Dedifferentiated amniotic fluid mesenchymal stem cell (primary cell): ENCODE data around the gene SNRPD1.
"Not testable (repeated sequence)": the region's sequence is repeated elsewhere in the genome, so short reads cannot be mapped to it uniquely, and the experiment has no call there.

Experiments
- DNase-seq: peaks from one replicate; pipeline ENCODE4 v3.0.0-alpha.2; 2016; ENCODE audit errors: extremely low spot score

Gene SNRPD1

DNA sequence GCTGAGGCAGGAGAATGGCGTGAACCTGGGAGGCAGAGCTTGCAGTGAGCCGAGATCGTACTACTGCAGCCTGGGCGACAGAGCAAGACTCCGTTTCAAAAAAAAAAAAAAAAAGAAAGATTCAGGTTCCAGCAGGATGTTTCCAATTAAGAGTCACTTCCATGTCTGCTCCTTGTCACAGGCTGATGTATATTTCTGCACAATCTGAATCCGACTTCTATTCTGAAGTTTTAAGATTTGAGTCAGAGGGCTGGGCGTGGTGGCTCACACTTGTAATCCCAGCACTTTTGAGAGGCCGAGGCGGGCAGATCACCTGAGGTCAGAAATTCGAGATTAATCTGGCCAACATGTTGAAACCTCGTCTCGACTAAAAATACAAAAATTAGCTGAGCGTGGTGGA is 24.7 kb downstream of the SNRPD1 start:
- no peak for DNase-seq

GRCh38 chr18:21638822-21639221 is 26.7 kb downstream of the SNRPD1 start:
- DNase-seq: no peak

GRCh38 chr18:21640375-21640774 is 28.3 kb downstream of the SNRPD1 start:
- not testable (repeated sequence) for DNase-seq

GRCh38 chr18:21650311-21650710 is 38.2 kb downstream of the SNRPD1 start:
- no peak for DNase-seq

DNA sequence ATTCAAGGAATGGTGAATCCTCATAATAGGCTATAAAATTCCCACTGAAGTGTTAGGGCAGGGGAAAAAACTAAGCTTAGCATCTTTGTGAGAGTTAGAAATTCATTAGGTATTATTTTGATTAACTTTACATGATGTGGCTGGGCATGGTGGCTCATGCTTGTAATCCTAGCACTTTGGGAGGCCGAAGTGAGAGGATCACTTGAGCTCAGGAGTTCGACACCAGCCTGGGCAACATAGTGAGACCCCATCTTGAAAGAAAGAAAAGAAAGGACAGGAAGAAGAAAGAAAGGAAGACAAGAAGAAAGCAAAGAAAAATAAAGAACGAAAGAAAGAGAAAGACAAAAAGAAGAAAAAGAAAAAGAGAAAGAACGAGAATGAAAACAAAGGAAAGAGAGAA is 40.0 kb downstream of the SNRPD1 start:
- no peak for DNase-seq

DNA sequence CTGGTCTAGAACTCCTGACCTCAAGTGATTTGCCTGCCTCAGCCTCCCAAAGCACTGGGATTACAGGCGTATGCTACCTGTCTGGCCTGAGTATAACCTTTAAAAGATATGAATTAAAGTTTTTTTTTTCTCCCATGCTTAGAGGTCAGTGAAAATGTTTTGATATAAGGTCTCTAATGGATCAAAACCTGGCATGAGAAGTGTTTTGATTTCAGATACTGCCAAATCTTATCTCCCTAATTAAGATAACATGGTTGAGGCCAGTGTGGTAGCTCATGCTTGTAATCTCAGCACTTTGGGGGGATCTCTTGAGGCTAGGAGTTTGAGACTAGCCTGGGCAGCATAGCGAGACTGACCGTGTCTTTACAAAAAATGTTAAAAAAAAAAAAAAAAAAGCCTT is 41.2 kb downstream of the SNRPD1 start:
- no peak for DNase-seq

- DNase-seq: peak; percentile 18
These were observed 44.3 kb downstream of the SNRPD1 start for GRCh38 chr18:21656402-21656801.

DNA sequence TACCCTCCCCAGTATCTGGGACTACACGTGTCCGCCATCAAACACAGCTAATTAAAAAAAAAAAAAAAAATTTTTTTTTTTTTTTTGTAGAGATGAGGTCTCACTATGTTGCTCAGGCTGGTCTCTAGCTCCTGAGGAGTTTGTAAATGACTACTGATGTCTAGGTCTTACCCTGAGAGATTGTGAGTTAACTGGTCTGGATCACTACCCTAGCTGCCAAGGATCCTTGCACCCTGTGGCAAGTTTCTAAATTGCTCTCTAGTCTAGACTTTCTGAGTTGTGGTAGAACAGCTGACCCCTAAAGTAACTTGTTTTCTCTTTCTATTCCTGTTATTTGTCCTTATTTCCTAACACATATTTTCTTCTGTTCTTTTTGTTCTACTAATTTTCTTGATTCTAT is 48.0 kb downstream of the SNRPD1 start:
- DNase-seq: no peak

DNA sequence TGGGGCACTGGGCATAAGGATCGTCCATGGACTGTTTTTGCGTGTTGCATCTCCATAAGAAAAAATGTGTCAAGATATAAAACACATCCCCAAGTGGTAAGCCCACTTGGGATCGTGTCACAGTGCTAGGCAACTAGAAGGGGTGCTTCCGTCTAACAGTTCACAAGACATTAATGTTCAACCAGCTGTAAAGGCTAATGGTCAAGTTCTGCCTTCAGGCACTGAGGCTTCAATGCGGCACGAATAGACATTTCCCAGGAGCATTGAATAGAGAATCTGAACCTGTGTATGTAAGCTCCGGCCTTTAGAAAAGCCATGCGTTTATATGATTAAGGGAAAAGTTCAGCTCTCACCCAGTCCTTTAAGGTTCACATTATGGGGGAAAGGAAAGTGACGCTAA is 50.5 kb downstream of the SNRPD1 start:
- no peak for DNase-seq

- DNase-seq: no peak
These were observed 51.5 kb downstream of the SNRPD1 start for GRCh38 chr18:21663578-21663977.

- no peak for DNase-seq
These were observed 52.0 kb downstream of the SNRPD1 start for GRCh38 chr18:21664069-21664468.

DNA sequence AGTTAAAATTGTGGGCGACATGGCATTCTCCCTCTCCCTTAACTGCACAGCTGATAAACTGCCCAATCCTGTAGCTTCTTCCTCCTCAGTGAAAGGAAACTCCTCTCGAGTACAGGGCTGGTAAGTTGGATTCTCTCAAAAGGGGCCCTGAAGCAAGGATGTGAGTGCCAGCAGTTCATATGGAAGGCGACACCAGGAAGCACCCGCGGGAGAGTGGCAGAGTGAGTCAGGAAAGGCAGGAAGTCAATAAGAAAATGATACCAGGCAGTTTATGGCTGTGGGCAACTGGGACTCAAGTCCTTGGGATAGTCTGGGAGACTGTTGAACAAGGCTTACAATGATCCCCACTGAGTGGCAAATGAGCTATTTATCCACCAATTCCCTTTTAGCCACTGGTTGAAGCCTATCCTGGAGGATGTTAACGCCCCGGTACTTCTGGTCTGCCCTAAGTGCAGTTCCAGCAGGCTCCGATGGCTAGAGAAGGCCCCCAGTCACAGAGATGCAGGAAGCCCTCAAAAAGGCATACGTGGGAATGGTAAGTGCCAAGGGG is 57.7 kb downstream of the SNRPD1 start:
- no peak for DNase-seq

GRCh38 chr18:21672521-21673267 is 60.6 kb downstream of the SNRPD1 start:
- DNase-seq: no peak

- not testable (repeated sequence) for DNase-seq
These were observed 63.2 kb downstream of the SNRPD1 start for GRCh38 chr18:21675354-21675753.

- DNase-seq: no peak
These were observed 66.7 kb downstream of the SNRPD1 start for GRCh38 chr18:21678859-21679258.

DNA sequence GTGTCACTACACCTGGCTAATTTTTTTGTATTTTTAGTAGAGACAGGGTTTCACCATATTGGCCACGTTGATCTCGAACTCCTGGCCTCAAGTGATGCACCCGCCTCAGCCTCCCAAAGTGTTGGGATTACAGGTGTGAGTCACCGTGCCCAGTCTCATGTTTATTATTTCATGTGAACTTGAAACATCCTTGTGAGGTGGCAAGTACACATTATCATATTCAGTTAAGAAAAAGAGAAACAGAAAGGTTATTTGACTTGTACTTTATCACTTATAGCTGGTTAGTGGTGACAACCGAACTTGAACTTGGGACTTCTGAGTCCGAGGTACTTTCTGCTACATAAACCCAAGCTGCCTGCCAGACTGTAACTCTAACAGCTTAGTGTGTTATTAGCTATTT is 68.0 kb downstream of the SNRPD1 start:
- no peak for DNase-seq

DNA sequence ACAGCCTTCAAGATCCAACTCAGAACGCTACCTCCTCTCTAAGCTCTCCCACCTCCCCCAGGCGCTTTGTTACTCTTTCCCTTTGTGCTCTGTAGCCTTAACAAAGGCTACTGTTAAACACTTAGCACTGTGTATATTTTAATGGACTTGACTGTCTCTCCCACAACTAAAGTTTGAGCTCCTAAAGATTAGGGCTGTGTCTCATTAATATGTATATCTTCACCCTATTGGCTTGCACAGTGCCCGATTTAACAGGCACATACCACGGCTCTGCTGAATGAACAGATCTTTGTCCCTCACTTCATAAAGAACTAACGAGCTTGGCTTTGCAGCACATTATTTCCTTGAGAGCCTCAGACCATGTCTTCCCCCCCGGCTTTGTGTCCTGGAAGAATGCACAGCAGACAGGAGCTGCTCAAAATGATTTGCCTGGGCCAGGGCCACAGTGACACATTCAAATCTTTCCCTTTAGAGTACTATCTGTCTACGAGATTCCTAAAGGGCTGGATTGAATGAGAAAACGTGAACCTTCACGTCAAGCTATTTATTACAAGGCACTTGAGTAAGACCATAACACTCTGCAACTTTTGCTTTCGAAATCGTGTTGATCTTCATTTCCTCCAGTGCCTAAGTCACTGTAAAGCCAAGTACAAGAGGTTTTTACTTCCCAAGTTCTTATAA is 70.4 kb downstream of the SNRPD1 start:
- no peak for DNase-seq
